Lower lobe of right lung (tissue), 2 donors: Measurements from ENCODE around the gene BAD. TPM values are rescaled to one million over a fixed set of nuclear protein-coding genes. Genes with fewer than 3 reads are reported as not detected.
A peak's percentile ranks its signal among the peaks of the same experiment; 100 is the strongest.

Experiments used
- ATAC-seq, 2 donors: fragments of 200-7000 bp; cut with Tn5 transposase; one replicate each; pipeline ENCODE4 v1.9.1; 2020 to 2022; ENCODE audit warnings: mild to moderate bottlenecking in 2 of 2, moderate library complexity in 2 of 2
- DNase-seq: peaks from one replicate; pipeline ENCODE4 v3.0.0-alpha.2; 2020
- H3K27ac ChIP-seq: fragments of 200-600 bp; one replicate; pipeline ENCODE4 v1.8.0; 2022
- H3K27me3 ChIP-seq: fragments of 200-600 bp; one replicate; pipeline ENCODE4 v1.8.0; 2022; ENCODE audit warnings: low read depth
- H3K36me3 ChIP-seq: fragments of 200-600 bp; one replicate; pipeline ENCODE4 v1.8.0; 2022; ENCODE audit warnings: mild to moderate bottlenecking
- H3K4me1 ChIP-seq: fragments of 200-600 bp; one replicate; pipeline ENCODE4 v1.8.0; 2022
- H3K4me3 ChIP-seq: fragments of 200-600 bp; one replicate; pipeline ENCODE4 v1.8.0; 2022; ENCODE audit warnings: mild to moderate bottlenecking
- H3K9me3 ChIP-seq: fragments of 200-600 bp; one replicate; pipeline ENCODE4 v1.8.0; 2022
- intact Hi-C: fragments of 100-400 bp; cut with DNase I; formaldehyde crosslinking; loops from one replicate; pipeline ENCODE4 v1.11.0; 2022
- total RNA-seq: library from RNA; stranded (reverse); fragmentation: NEBNext Ultra II Directional; extraction: Animal tissue kit (Norgen Biotek cat#: 25700); gene quantifications from one replicate; pipeline ENCODE4 v1.2.1, GENCODE V29; 2021
- TF ChIP-seq, protein P1 (sequence below): fragments of 200-600 bp; IDR thresholded peaks from one replicate; pipeline ENCODE4 v1.8.0; 2022; ENCODE audit warnings: antibody characterized with exemption, mild to moderate bottlenecking
- donor health status: DM: no; HTN: yes; CAD: no; lungs with severe emphysema.

Gene BAD
- total RNA-seq, 1 donor from 2014 or later: 51.6 TPM

DNA sequence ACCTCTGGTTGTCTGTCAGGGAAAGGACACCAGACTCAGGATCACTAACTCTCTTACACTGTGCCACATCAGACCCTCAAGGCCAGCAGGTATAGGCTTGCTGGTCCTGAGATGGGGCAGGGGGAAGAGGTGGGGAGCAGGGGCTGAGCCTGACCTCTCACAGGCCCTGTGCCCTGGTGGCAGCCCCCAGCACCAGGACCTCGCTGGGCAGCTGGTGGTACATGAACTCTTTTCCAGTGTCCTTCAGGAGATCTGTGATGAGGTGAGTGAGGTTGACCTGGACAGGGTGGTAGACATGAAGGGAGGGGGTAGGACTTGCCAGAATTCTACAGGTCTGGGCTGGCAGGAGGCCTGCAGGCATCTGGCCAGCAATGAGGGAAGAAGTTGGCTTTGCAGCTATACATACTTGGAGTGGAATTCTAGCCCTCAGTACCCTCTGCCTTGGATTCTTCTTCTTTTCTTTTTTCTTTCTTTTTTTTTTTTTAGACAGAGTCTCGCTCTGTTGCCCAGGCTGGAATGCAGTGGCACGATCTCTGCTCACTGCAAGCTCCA lies 57.0 kb downstream of the BAD start:
- no peak for ATAC-seq
- peak overlapping the region; percentile 96 for H3K27ac ChIP-seq
- H3K36me3 ChIP-seq: peaks cover 13% of the 10 kb centered on the region
- intact Hi-C loops: no loop called here
- H3K4me3 ChIP-seq: peak overlapping the region; percentile 97
- DNase-seq: no peak
- H3K27me3 ChIP-seq: no peaks in the 10 kb centered on the region
- no peaks in the 10 kb centered on the region for H3K9me3 ChIP-seq
- H3K4me1 ChIP-seq: peaks cover 53% of the 10 kb centered on the region
- TF ChIP-seq, protein P1, sequence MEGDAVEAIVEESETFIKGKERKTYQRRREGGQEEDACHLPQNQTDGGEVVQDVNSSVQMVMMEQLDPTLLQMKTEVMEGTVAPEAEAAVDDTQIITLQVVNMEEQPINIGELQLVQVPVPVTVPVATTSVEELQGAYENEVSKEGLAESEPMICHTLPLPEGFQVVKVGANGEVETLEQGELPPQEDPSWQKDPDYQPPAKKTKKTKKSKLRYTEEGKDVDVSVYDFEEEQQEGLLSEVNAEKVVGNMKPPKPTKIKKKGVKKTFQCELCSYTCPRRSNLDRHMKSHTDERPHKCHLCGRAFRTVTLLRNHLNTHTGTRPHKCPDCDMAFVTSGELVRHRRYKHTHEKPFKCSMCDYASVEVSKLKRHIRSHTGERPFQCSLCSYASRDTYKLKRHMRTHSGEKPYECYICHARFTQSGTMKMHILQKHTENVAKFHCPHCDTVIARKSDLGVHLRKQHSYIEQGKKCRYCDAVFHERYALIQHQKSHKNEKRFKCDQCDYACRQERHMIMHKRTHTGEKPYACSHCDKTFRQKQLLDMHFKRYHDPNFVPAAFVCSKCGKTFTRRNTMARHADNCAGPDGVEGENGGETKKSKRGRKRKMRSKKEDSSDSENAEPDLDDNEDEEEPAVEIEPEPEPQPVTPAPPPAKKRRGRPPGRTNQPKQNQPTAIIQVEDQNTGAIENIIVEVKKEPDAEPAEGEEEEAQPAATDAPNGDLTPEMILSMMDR: no peak

DNA sequence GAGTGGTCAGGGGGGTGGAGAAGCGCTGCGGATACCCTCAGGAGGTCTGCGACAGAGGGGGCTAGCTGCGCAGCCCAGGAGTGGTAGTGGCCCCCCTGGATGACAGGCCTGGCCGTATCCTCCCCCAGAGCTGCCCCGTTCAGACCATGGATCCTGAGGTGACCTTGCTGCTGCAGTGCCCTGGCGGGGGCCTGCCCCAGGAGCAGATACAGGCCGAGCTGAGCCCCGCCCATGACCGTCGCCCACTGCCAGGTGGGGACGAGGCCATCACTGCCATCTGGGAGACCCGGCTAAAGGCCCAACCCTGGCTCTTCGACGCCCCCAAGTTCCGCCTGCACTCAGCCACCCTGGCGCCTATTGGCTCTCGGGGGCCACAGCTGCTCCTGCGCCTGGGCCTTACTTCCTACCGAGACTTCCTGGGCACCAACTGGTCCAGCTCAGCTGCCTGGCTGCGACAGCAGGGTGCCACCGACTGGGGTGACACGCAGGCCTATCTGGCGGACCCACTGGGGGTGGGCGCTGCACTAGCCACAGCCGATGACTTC lies 57.9 kb downstream of the BAD start:
- ATAC-seq (peak; percentile 50 to 60), DNase-seq (peak; percentile 80)
- no peaks in the 10 kb centered on the region for H3K9me3 ChIP-seq
- H3K4me3 ChIP-seq: peak overlapping the region; percentile 97
- intact Hi-C loops: no loop called here
- no peaks in the 10 kb centered on the region for H3K27me3 ChIP-seq
- TF ChIP-seq, protein P1: no peak
- peak overlapping the region; percentile 96 for H3K27ac ChIP-seq
- peaks cover 13% of the 10 kb centered on the region for H3K36me3 ChIP-seq
- peaks cover 44% of the 10 kb centered on the region for H3K4me1 ChIP-seq

DNA sequence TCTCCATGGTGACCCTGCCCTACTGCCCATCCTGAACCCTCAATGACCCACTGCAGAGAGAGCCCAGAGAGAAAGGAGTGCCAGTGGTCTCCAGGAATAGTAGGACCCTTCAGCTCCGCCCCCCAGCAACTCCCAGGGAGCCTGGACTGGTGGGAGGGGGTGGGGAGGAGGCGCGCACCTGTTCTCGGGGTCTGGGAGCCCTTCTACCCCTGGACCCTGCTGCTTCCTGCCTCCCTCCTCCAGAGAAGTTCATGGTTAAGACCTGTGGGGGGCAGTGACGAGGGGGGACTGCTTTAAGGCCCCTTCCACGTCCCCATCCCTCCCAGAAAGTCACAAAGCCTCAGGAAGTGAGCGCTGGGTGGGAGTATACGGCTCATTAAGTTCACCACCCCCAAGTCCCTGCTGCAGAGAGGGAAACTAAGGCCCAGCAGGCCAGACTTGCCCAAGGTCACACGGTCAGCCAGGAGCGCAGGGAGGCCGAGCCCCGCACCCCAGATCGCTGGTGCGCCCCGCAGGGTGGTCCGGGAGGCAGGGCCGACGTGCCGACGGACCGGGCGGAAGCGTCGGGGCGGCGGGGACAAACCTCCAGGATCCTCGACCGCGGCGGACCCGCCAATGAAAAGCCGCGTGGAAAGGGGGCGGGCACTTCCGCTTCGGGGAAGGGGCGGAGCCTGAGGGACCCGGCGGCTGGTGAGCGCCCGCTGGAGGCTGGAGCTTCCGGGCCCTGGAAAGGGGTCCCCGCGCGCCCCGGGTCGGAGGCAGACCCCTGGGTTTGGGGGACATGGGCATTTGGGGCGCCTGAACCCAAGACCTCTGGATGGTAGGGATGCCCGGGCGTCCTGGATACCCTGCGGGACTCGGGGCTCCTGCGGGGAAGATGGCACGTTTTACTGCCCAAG lies 58.6 kb downstream of the BAD start, which contains the start of the genes NUDT22 and TRPT1:
TSS of gene NUDT22 (plus strand) at position 667 of the 899 bp plus-strand sequence. CDS start 379 bp downstream, outside the sequence.
TSS of gene TRPT1 (minus strand) at position 579 of the 899 bp plus-strand sequence. CDS start at position 253, 326 bp downstream.
- Histone ChIP-seq H3K36me3 (peaks cover 18% of the 10 kb centered on the region), H3K27me3 (no peaks in the 10 kb centered on the region), H3K9me3 (no peaks in the 10 kb centered on the region), H3K27ac (peak within 1 kb of the TSS; percentile 96), H3K4me1 (peaks cover 37% of the 10 kb centered on the region), H3K4me3 (peak within 1 kb of the TSS; percentile 97)
- TF ChIP-seq, protein P1: no peak
- peak; percentile 90 to 92 for ATAC-seq
- DNase-seq: peak; percentile 92
- intact Hi-C loops: no loop called here

DNA sequence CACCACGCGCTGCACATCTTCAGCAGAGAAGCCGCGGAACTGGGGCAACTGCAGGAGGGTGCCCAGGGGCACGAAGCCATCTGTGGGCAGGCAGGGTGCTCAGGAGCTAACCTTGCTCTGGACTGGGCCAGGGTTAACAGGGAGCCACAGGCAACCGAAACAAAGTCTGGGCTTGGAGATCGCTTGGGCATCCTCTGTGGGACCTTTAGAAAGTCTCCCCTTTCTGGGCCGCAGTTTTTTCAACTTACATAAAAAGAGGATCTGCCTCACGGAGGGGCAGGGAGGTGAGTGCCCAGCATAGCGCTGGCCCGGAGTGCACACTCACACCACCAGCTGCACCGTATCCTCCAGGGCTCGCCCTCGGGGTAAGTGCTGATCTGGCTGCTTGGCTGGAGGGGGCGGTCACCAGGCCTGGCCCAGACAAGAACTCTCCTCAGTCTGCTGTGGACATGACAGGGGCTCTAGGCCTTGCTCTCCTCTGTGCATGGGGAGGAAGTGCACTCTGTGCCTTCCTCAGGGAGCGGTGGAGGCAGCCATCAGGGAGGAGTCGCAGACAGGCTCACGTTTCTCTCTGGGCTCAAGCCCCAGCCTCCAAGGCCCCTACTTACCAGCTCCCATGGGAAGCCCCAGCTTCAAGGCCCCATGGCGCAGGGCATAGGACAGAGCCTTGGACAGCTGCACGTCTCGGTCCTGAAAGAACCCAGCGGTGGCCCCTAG lies 59.4 kb downstream of the BAD start:
- ATAC-seq: peak in 1 of 2 donors; percentile 0
- no peaks in the 10 kb centered on the region for H3K27me3 ChIP-seq
- H3K27ac ChIP-seq: peak overlapping the region; percentile 96
- TF ChIP-seq, protein P1: no peak
- peaks cover 36% of the 10 kb centered on the region for H3K4me1 ChIP-seq
- peaks cover 27% of the 10 kb centered on the region for H3K36me3 ChIP-seq
- intact Hi-C loops: no loop called here
- no peak for DNase-seq
- peak overlapping the region; percentile 97 for H3K4me3 ChIP-seq
- H3K9me3 ChIP-seq: no peaks in the 10 kb centered on the region
